Calu3 (cell line): ENCODE measurements around the gene ZNF521. TPM values are rescaled to one million over a fixed set of nuclear protein-coding genes. Genes with fewer than 3 reads are reported as not detected.

Experiments used
- BruUV-seq: library from RNA; stranded (reverse); fragments of 400-500 nt; replicated peaks from 2 replicates; lab custom pipeline; 2021; lab: Mats Ljungman, UMichigan
- CTCF ChIA-PET: fragments of 300-600 bp; sonication (Branson Sonifier 250); formaldehyde crosslinking; loops from one replicate; lab custom pipeline; 2022; ENCODE audit warnings: antibody characterized with exemption; lab: Charles Lee
- DNase-seq: peaks from one replicate; pipeline ENCODE4 v3.0.0; 2022
- H3K27ac Mint-ChIP-seq: one replicate; pipeline ENCODE4 v1.8.0; 2022; ENCODE audit warnings: mixed read lengths; ENCODE audit not compliant: unreplicated experiment
- H3K27me3 Mint-ChIP-seq: one replicate; pipeline ENCODE4 v1.8.0; 2022; ENCODE audit warnings: mixed read lengths; ENCODE audit not compliant: unreplicated experiment
- H3K36me3 Mint-ChIP-seq: one replicate; pipeline ENCODE4 v1.8.0; 2022; ENCODE audit warnings: mild to moderate bottlenecking, moderate library complexity, mixed read lengths; ENCODE audit not compliant: insufficient read depth, unreplicated experiment
- H3K4me1 Mint-ChIP-seq: one replicate; pipeline ENCODE4 v1.8.0; 2022; ENCODE audit warnings: mild to moderate bottlenecking, low read depth, mixed read lengths; ENCODE audit not compliant: unreplicated experiment
- H3K4me3 Mint-ChIP-seq: one replicate; pipeline ENCODE4 v1.8.0; 2022; ENCODE audit warnings: mild to moderate bottlenecking, low read depth, moderate library complexity, mixed read lengths; ENCODE audit not compliant: unreplicated experiment
- H3K9me3 Mint-ChIP-seq: one replicate; pipeline ENCODE4 v1.8.0; 2022; ENCODE audit warnings: low read depth, mixed read lengths; ENCODE audit not compliant: unreplicated experiment
- intact Hi-C: fragments of 100-400 bp; cut with micrococcal nuclease; formaldehyde crosslinking; loops from one replicate; pipeline ENCODE4 v1.10.0; 2022; ENCODE audit not compliant: unreplicated experiment
- total RNA-seq: library from RNA; stranded (reverse); gene quantifications from 2 replicates; pipeline ENCODE4 v1.2.3, GENCODE V29; 2022
- TF ChIP-seq, protein P1 (sequence below): fragments of 200-600 bp; IDR thresholded peaks from one replicate; pipeline ENCODE4 v1.8.0; 2022; ENCODE audit warnings: antibody characterized with exemption; ENCODE audit not compliant: unreplicated experiment

The ZNF521 gene
- total RNA-seq, 1 experiment from 2014 or later: not detected

DNA sequence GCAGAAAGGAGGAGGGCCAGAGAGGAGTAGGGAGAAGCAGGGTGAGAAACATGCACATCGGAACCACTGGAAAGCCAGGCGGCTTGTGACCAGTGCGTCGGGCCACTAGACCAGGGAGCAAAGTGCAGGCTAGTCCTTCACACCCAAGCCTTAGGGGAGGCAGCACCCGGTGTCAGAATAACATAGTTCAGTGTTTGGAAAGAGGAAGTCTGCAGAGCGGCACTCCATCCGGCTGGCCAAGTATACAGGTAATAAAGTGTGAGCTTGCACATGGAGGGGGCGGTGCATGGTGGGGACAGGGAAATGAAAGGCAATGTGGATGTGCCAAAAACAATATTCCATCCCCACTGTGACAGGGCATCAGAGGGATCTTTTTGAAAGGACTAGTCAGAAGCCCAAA lies 69.7 kb downstream of the ZNF521 start:
- H3K36me3 Mint-ChIP-seq: no peaks in the 10 kb centered on the region
- no TSS peak for BruUV-seq
- CTCF ChIA-PET: no interaction called here
- DNase-seq: no peak
- peaks cover 57% of the 10 kb centered on the region for H3K27me3 Mint-ChIP-seq
- TF ChIP-seq, protein P1, sequence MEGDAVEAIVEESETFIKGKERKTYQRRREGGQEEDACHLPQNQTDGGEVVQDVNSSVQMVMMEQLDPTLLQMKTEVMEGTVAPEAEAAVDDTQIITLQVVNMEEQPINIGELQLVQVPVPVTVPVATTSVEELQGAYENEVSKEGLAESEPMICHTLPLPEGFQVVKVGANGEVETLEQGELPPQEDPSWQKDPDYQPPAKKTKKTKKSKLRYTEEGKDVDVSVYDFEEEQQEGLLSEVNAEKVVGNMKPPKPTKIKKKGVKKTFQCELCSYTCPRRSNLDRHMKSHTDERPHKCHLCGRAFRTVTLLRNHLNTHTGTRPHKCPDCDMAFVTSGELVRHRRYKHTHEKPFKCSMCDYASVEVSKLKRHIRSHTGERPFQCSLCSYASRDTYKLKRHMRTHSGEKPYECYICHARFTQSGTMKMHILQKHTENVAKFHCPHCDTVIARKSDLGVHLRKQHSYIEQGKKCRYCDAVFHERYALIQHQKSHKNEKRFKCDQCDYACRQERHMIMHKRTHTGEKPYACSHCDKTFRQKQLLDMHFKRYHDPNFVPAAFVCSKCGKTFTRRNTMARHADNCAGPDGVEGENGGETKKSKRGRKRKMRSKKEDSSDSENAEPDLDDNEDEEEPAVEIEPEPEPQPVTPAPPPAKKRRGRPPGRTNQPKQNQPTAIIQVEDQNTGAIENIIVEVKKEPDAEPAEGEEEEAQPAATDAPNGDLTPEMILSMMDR: no peak
- no peaks in the 10 kb centered on the region for H3K4me1 Mint-ChIP-seq
- H3K9me3 Mint-ChIP-seq: no peaks in the 10 kb centered on the region
- no peak overlapping the region for H3K4me3 Mint-ChIP-seq
- intact Hi-C loops: no loop called here
- H3K27ac Mint-ChIP-seq: no peak overlapping the region

DNA sequence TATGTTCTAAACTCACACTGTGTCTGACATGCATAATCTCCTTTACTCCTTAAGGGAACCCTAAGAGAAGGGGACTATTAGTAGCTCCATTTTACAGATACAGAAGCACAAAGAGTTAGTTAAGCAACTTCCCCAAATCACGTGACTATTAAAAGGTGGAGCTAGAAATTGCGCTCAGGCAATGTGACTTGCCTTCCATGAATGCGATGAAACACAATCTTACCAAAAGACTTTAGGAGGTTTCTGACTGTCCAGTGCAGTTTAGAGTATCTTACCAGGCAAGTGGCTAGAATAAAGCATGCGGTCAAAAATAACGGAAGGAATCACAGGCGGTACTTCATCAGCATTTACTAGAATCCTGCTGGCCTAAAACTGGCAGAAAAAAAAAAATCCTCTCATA lies 70.4 kb downstream of the ZNF521 start:
- Mint-ChIP-seq H3K4me3 (no peak overlapping the region), H3K36me3 (no peaks in the 10 kb centered on the region), H3K27ac (no peak overlapping the region), H3K9me3 (no peaks in the 10 kb centered on the region), H3K27me3 (peaks cover 62% of the 10 kb centered on the region), H3K4me1 (no peaks in the 10 kb centered on the region)
- TF ChIP-seq, protein P1: no peak
- intact Hi-C loops: no loop called here
- no peak for DNase-seq
- CTCF ChIA-PET: no interaction called here
- no TSS peak for BruUV-seq

DNA sequence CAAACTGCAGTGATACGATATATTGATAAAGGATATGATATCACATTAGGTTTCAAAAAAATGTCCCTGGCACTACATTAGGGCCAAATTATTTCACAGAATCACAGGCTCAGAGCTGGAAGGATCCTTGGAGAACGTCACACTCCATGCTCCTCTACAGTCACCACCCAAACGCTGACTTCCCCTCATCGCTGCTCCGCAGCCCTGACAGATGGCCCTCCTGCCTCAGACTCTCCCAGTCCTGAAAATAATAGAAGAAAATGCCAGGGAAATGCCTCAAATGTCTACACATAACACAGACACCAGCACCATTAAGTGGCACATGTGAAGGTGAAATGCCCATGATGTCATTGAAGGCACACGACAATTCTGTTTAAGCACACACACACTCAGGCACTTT lies 72.0 kb downstream of the ZNF521 start:
- Mint-ChIP-seq H3K4me1 (no peaks in the 10 kb centered on the region), H3K36me3 (no peaks in the 10 kb centered on the region), H3K9me3 (no peaks in the 10 kb centered on the region), H3K4me3 (no peak overlapping the region), H3K27ac (no peak overlapping the region), H3K27me3 (peaks cover 76% of the 10 kb centered on the region)
- no TSS peak for BruUV-seq
- intact Hi-C loops: loop anchor here (5.0 kb wide), 1 partner anchor 363 kb away; no protein-coding TSS in a partner anchor
- no peak for DNase-seq
- TF ChIP-seq, protein P1: no peak
- CTCF ChIA-PET: no interaction called here

DNA sequence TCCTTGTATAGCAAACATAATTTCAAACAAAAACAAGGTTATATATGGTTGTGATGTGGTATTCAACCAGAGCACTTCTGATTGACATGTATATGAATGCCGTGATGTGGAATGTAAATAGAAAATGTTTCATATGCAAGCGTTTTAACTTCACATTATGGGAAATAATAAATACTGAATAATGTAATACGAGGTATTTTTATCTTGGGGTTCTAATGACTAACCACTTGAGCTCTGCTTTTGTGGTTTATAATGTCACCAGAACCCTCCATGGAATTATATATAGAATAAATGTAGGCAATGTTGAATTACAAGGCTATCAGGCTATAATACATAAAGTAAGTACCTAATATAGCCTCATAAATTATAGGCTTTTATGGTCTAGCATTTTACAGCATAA lies 72.4 kb downstream of the ZNF521 start:
- H3K4me3 Mint-ChIP-seq: no peak overlapping the region
- CTCF ChIA-PET: no interaction called here
- H3K9me3 Mint-ChIP-seq: no peaks in the 10 kb centered on the region
- BruUV-seq: no TSS peak
- H3K27me3 Mint-ChIP-seq: peaks cover 76% of the 10 kb centered on the region
- H3K4me1 Mint-ChIP-seq: no peaks in the 10 kb centered on the region
- intact Hi-C loops: loop anchor here (5.0 kb wide), 1 partner anchor 362 kb away; no protein-coding TSS in a partner anchor
- DNase-seq: no peak
- H3K36me3 Mint-ChIP-seq: no peaks in the 10 kb centered on the region
- H3K27ac Mint-ChIP-seq: no peak overlapping the region
- TF ChIP-seq, protein P1: no peak
